ENCODE measurements around the gene RETREG1.
"Not testable (repeated sequence)": the region's sequence is repeated elsewhere in the genome, so short reads cannot be mapped to it uniquely, and the experiment has no call there.

Gene RETREG1

GRCh38 chr5:16616536-16617273 lies at the start of gene RETREG1:
TSS of gene RETREG1 (minus strand) at chr5:16616997. CDS start at chr5:16616971, 26 bp downstream.
- peak in 53 of 58 donors; percentile 11 to 87 (median 61) for DNase-seq

GRCh38 chr5:16666130-16666882 lies 49.5 kb upstream of the RETREG1 start:
- no peak for DNase-seq

DNA sequence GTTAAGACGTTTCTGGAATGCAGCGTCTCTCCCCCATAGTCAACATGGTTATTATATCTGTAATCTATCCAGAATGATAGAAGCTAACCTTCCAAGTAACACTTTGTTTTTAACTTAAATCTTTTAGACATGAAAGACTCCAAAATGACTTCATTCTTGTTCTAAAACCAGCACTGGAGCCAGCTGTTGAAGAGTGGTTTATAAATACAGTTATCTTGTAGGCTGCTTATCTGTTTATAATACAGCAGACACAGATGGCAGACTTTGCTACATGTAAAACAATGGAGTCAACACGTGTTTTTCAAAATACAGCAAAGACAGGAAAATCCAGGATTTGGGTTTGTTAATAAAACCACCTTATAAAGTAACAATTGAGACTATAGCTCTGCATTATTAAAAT lies 48.8 kb upstream of the RETREG1 start:
- no peak for DNase-seq

DNA sequence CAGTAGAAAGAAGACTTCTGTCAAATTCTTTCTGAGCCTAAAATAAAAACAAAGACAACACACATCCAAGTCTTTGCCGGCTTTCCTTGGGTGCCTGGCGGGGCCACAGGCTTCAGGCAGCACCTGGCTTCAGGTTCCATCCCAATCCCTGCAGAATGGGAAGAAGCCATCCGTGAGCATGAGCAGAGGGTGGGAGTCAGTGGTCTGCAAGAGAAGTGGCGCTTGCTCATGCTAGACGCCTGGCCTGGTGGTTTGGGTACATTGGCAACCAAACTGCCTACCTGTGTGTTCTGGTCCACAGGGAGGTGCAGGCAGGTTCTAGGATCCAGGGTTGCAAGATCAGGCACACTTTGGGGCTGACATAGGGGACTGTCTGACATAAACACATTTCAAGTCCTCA lies 47.6 kb upstream of the RETREG1 start:
- DNase-seq = no peak

- DNase-seq = no peak
Observed at GRCh38 chr5:16663840-16664239, 47.0 kb upstream of the RETREG1 start.

- no peak for DNase-seq
Observed at GRCh38 chr5:16661713-16662112, 44.9 kb upstream of the RETREG1 start.

DNA sequence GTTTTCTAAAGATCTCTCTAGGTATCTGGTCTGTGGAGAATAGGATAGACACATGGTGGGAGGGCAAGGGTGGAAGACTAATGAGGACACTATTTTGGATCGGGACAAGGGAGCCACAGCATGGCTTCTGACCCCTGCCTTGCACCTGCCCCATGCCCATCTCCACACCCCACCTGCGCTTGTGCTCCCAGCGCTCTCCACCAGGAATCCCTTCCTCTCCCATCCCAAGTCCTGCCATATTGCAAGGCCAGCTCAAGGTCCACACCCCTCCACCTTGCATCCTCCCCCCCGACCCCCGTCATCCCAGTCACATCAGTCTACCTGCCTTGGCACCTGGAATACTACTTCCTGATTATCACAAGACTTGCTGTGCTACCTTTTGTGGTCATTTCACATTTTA lies 44.2 kb upstream of the RETREG1 start:
- DNase-seq = no peak

DNA sequence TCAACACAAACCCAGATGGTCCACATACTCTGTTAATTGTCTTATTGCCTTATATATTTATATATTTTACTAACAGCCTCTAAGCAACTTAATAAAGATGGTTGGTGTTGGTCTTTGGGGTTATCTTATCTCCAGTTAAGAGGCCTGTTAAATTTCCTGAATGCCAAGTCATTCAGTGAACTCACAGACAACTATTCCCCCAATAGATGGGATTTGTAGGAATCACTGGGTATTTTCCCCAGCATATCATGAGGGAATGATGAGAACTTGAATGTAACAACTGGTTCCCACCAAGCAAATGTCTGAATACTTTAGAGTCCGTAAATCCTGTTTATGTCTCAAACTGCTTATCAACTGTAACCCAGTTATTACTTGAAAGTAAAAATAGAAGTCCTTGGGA lies 42.7 kb upstream of the RETREG1 start:
- no peak for DNase-seq

DNA sequence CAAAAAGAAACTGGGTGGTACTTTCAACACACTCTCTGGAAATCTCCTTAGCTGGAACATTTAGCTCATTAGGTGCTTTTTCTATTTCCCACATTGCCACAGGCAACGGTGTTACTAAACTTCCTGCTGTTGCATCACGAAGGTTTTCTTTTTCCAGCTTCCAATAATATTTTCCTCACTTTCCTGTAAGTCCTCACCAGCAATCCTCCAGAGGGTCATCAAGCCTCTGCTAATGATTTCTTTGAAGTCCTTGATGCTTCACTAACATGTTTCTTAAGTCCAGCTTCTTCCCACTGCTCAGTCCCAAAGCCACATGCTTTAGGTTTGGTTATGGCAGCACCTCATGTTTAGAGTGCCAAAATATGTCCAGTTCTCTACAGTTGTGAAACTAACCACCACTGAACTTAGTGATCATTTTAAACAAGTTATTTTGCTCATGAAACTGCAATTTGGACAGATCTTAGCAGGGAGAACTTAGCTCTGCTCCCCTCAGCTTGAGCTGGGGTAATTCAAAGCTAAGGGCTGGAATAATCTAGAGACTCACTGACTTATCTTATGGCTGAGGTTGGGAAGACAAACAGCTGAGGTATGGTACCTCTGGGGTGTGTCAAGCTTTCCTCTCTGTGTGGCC lies 39.9 kb upstream of the RETREG1 start:
- no peak for DNase-seq

DNA sequence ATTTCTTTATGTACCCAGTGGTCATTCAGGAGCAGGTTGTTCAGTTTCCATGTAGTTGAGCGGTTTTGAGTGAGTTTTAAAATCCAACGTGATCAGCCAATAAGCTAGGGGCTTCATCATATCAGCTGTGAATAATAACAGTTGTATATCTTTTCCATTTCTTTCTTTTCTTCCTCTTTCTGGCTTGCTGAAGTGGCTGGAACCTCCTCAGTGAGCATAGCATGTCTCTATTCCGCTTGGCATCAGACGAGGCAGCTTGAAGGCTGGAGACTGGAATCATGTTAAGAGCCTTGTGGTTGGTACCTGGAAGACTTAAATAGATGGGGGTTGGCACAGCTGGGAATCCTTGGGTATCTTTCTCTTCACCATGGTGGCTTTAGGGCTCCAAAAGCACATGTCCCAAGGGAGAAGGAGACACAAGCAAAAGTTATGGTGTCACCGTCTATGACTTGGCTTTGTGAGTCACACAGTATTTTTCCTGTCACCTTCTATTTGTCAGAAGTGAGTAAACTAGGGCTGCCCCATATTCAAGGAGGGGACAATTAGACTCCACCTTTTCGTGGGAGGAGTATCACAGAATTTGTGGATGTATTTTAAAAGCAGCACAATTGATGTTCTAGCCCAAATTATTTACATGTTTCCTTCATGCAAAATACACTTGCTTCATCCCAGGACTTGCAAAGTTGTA lies 38.0 kb upstream of the RETREG1 start:
- no peak for DNase-seq

GRCh38 chr5:16648739-16649138 lies 31.9 kb upstream of the RETREG1 start:
- not testable (repeated sequence) for DNase-seq

GRCh38 chr5:16644301-16644889 lies 27.6 kb upstream of the RETREG1 start:
- no peak for DNase-seq

DNA sequence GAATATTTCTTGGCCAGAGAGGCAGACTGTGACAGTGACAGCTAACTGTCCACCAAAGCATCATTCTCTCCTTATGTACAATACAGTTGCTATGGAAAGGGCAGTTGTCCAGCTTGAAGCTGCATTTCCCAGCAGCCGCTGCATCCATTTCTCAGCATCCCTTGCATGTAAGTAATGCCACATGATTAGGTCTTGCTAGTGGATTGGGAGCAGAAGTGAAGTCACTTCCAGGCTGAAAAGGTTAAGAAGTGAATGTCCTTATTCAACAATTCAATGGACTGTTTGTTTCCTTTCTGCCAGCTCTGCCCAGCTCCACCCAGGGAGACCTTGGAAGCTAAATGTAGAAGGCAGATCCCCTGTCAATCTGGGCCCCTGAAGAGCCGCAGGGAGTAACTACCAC lies 26.1 kb upstream of the RETREG1 start:
- DNase-seq = peak in 2 of 58 donors; percentile 1 to 38

GRCh38 chr5:16639206-16639605 lies 22.4 kb upstream of the RETREG1 start:
- DNase-seq = no peak

- DNase-seq = no peak
Observed at GRCh38 chr5:16628376-16628775, 11.6 kb upstream of the RETREG1 start.

DNA sequence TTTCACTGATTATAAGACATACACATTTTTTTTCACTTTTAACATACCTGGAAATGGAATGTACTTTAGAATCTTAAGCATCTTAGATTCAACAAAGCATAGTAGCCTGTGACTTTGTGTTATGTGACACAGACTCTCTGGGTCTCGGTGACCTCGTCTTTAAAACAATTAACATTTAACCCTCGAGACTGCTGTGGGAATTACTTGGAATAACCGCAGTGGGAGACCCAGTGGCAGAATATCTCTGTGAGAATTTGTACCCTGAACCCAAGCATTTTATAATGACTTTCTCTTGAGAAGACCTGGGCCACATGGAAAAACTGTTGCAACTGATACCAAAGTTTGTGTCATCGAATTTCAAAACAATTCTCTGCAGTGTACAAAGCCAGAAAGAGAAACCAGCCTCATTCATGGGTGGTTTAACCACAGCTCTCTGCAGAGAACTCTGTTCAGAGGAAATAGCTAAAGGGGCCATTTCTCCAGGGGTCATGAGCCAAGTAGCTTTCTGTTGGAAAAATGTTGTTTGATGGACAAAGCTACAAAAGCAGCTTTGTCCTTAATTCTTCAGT lies 10.0 kb upstream of the RETREG1 start:
- no peak for DNase-seq

GRCh38 chr5:16625096-16625495 lies 8.3 kb upstream of the RETREG1 start:
- no peak for DNase-seq

DNA sequence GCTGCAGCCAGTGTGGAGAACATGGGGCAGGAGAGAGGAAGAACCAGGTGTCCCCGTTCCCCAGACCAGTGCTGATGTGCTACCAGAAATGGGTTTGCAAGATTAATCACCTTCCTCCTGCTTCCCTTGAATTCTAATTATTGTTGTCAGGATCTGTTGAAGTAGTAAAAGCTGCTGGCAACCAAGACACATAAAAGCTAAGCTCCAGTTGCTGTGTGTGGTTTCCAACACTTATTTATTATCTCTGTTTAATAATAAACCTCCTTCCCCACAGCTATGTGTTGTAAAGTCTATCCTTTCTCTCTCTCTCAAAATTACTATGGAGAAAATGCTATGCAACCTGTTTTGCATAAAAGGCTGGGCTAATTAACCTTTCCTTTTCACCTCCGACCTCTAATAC lies 2.3 kb upstream of the RETREG1 start:
- no peak for DNase-seq

DNA sequence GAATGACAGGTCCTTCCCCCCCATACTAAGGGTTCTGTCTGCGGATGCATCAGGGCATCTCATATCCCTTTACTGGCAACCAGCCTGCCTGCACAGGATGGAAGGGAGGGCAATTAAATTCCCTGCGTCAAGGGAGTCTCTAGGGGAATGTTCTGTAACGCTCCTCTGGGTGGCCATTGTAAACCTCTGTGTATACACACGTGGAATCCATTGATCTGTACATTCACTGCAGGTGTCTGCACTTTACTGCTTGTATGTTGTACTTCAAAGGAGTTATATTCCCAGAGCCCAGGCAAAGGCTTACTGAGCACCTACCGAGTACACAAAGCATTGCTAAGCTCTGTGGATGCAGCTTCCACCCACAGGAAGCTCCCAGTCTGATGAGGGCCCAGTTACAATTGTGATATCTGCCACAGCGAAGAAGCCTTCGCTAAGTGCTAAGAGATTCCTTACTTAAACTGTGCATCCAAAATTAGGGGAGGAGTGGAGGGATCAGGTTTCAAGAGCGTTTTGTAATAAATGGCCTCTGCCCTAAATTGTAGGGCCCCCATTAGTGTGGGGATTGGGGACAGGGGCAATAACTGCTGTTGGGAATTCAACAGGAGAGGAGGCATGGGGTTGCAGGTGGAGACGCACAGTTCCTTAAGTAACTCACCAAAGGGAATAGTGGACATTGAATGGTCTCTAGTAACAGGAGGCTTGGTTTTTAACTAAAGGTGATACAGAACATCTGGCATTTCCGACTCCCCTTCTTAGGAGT lies 1.5 kb upstream of the RETREG1 start:
- no peak for DNase-seq
